KOPT-K1 (cell line): ENCODE data around the gene GOLGA8K.
"Not testable (repeated sequence)": the region's sequence is repeated elsewhere in the genome, so short reads cannot be mapped to it uniquely, and the experiment has no call there.

ENCODE experiments used
- H3K27ac ChIP-seq: fragments of 200-600 bp; sonication (generic); 2 replicates; pipeline ENCODE4 v1.5.1; 2016; ENCODE audit warnings: antibody characterized with exemption, mild to moderate bottlenecking, low read depth, low read length; ENCODE audit not compliant: poor library complexity, severe bottlenecking
- H3K36me3 ChIP-seq: fragments of 200-600 bp; sonication (generic); 2 replicates; pipeline ENCODE4 v1.5.1; 2017; ENCODE audit warnings: antibody characterized with exemption, mild to moderate bottlenecking, low read length, moderate library complexity; ENCODE audit not compliant: insufficient read depth
- H3K9me3 ChIP-seq: fragments of 200-600 bp; sonication (generic); 2 replicates; pipeline ENCODE4 v1.5.1; 2017; ENCODE audit warnings: antibody characterized with exemption, low read length, mild to moderate bottlenecking; ENCODE audit not compliant: insufficient read depth, poor library complexity, severe bottlenecking

Gene GOLGA8K

GRCh38 chr15:32366492-32366891, 36.6 kb downstream of the GOLGA8K start:
- H3K36me3 ChIP-seq, H3K9me3 ChIP-seq, H3K27ac ChIP-seq: not testable (repeated sequence)

GRCh38 chr15:32365955-32366354, 37.1 kb downstream of the GOLGA8K start:
- H3K36me3 ChIP-seq, H3K27ac ChIP-seq, H3K9me3 ChIP-seq: not testable (repeated sequence)

DNA sequence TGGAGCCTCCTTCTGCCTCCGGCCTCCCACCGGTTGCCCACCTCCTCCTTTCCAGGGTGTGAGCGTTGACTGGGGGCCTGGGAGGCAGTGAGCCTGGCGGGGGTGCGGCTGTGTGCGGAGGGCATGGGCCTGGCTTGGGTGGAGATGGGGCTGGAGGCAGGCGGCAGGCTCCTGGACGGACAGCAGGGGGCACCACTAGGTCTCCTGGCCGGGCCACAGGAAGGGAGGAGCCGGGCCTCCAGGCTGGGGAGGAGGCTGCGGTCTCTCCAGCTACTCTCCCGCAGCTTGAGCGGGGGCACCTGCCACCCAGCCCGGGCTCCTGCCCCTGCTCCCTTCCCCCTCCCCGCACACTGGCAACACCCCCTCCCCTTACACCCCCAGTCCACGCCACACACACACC, 38.1 kb downstream of the GOLGA8K start:
- H3K27ac ChIP-seq, H3K9me3 ChIP-seq, H3K36me3 ChIP-seq: not testable (repeated sequence)

DNA sequence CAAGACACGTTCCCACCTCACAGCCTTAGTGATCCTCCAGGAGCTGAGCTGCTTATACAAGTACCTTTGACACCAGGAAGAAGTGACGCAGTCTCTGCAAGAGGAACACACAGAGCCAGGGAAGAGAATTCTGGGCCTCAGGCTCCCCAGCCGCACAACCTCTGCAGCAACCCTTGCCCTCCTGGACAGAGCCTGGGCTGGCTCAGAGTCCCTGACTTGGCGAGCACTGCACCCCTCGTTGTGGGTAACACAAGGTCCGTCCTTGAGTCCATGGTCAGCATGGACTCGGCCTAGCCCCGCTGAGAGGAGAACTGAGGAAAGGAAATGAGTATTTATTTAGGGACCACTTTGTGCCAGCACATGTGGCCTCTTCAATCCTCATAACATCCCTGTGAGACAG, 39.6 kb downstream of the GOLGA8K start:
- H3K36me3 ChIP-seq, H3K27ac ChIP-seq, H3K9me3 ChIP-seq: not testable (repeated sequence)

- H3K27ac ChIP-seq, H3K36me3 ChIP-seq, H3K9me3 ChIP-seq: not testable (repeated sequence)
Observed at GRCh38 chr15:32361662-32362061, 41.4 kb downstream of the GOLGA8K start.

- not testable (repeated sequence) for H3K27ac ChIP-seq, H3K9me3 ChIP-seq
Observed at GRCh38 chr15:32358462-32358861, 44.6 kb downstream of the GOLGA8K start.

DNA sequence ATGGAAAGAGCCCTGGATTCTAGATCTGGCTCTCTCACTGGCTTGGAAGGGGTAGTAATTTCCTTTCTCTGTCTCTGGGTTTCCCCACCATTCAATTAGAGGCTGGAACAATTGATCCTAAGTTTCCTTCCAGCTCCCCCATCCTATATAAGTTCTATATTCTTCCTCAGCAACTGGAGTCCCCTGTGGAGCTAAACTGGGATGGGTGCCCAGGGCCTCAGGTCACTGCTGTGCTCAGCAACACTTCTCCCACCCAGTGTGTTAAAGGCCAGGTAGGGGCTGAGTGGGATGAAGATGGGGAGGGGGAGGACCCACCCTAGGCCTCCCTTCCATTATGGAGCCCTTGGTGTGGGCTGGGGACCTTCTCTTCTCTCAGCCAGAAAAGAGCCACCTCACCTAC, 46.2 kb downstream of the GOLGA8K start:
- not testable (repeated sequence) for H3K27ac ChIP-seq

More at GRCh38 chr15:32358462-32358861, 44.6 kb downstream of the GOLGA8K start:
- not testable (repeated sequence) for H3K36me3 ChIP-seq

GRCh38 chr15:32352748-32353147, 50.3 kb downstream of the GOLGA8K start:
- not testable (repeated sequence) for H3K36me3 ChIP-seq, H3K27ac ChIP-seq, H3K9me3 ChIP-seq

More for the DNA sequence above, 46.2 kb downstream of the GOLGA8K start:
- H3K9me3 ChIP-seq, H3K36me3 ChIP-seq: not testable (repeated sequence)

DNA sequence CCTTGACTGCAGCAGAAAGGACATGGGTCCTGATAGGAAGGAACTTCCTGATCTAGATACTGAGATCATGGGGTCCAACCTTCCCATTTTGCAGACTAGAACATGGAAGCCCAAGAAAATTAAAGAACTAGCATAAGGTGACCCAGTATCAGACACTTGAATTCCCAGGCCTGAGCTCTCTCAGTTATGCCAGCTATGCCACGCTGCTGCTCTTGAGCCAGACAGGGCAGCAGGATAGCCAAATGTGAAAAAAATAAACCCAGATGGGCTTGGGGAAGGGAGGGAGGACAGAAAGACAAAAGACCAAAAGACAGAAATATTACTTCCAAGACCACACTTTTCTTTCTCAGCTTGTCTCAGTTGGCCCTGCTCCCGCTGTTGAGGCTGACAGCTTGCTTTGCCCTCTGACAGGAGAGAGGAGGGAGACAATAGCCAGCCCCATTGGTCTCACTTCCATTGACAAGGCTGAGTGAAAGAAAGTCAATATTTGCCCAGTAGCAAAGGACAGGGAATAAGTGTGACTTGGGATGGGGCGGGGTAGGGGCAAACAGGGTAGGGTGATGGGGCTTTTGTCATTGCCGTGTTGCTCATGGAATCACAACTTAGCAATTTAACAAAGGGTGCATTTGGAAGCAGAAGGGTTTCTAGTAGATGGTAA, 52.4 kb downstream of the GOLGA8K start:
- not testable (repeated sequence) for H3K27ac ChIP-seq, H3K9me3 ChIP-seq, H3K36me3 ChIP-seq

GRCh38 chr15:32347037-32347436, 56.1 kb downstream of the GOLGA8K start:
- H3K27ac ChIP-seq, H3K36me3 ChIP-seq: not testable (repeated sequence)

GRCh38 chr15:32345978-32346547, 57.0 kb downstream of the GOLGA8K start:
- H3K9me3 ChIP-seq, H3K27ac ChIP-seq, H3K36me3 ChIP-seq: not testable (repeated sequence)

More at GRCh38 chr15:32347037-32347436, 56.1 kb downstream of the GOLGA8K start:
- H3K9me3 ChIP-seq: not testable (repeated sequence)

DNA sequence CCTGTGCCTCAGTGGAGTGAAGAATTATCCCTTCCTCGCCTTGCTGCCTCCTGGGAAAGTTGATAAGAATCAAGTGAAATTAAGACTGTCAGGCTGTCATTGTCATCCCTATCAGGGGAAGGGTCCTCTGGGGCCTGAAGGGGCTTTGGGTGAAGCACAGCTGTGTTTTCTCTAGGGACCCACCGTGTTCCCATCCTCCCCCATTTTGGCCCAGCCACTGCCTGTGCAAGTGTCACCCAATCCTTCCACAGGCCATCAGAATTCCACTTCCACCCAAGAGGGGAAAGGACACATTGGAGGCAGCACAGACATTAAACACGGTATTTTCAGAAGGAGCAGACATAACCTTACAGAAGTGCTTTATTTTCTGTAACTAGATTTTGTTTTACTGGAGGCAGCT, 59.2 kb downstream of the GOLGA8K start:
- H3K27ac ChIP-seq, H3K36me3 ChIP-seq, H3K9me3 ChIP-seq: not testable (repeated sequence)
